H1 (cell line): ENCODE results near the gene DRD2. TPM values are rescaled to one million over a fixed set of nuclear protein-coding genes. Genes with fewer than 3 reads are reported as not detected.

Source experiments
- NRF1 ChIP-seq: IDR thresholded peaks from 2 replicates; pipeline ENCODE4 v1.6.1; 2011; ENCODE audit warnings: mild to moderate bottlenecking, low read depth, low read length, improper control_type of control experiment
- SIN3A ChIP-seq, 2 experiments: IDR thresholded peaks in 1 of 2; conservative IDR thresholded peaks in 1 of 2; 2 replicates each; pipeline ENCODE4 v1.6.1; 2011 to 2012; ENCODE audit warnings: low read length in 2 of 2, improper control_type of control experiment in 1 of 2, low read depth in 1 of 2, mild to moderate bottlenecking in 1 of 2
- SIRT6 ChIP-seq: IDR thresholded peaks from one replicate; pipeline ENCODE4 v1.7.1; 2012; ENCODE audit warnings: low read length, inconsistent platforms
- SP1 ChIP-seq: IDR thresholded peaks from 2 replicates; pipeline ENCODE4 v1.6.1; 2011; ENCODE audit warnings: low read depth, low read length
- polyA plus RNA-seq, 7 experiments: library from polyadenylated mRNA; depleted of rRNA in 3 of 7; stranded (reverse) in 5 of 7; unstranded in 2 of 7; fragments of >200 nt in 5 of 7; fragments of 200-250 nt in 2 of 7; gene quantifications; 1 replicate in 5 of 7; 2 replicates in 1 of 7; 4 replicates in 1 of 7; pipeline versions ENCODE4 v1.2.1 to v1.2.3, GENCODE V29; 2011 to 2013; ENCODE audit warnings: missing spikeins in 2 of 7, mixed read lengths in 2 of 7
- total RNA-seq: library from RNA; stranded (reverse); fragmentation: NEBNext Ultra II Directional; extraction: Animal tissue kit (Norgen Biotek cat#: 25700); gene quantifications from 2 replicates; pipeline ENCODE4 v1.2.1, GENCODE V29; 2021

Gene DRD2
- total and polyA plus RNA-seq, 2 of the 8 experiments (the other 6 are each of a cell fraction or from before 2014, with no cell fraction given), result 0.26 to 0.41 TPM

- TF ChIP-seq SIN3A (conservative IDR thresholded peaks at IDR 0.05 in 1 of 2, IDR thresholded peaks at IDR 0.05 in 1 of 2; ENCODE audit: low read depth in 1 of 2, low read length in 2 of 2), result no peak
- TF ChIP-seq NRF1, result no peak
- TF ChIP-seq SIRT6, result no peak
- no peak for TF ChIP-seq SP1
Measured at GRCh38 chr11:113397821-113398220, 77.4 kb downstream of the DRD2 start (continued).
